WTC11 (cell line): Measurements from ENCODE around the gene HOXC4.

Source experiments
- ATF6 ChIP-seq: sonication (generic); formaldehyde crosslinking; IDR thresholded peaks from 2 replicates; pipeline ENCODE4 v1.8.1; 2023; ENCODE audit warnings: mild to moderate bottlenecking, missing genetic modification reagents
- CREM ChIP-seq: sonication (generic); formaldehyde crosslinking; IDR thresholded peaks from 2 replicates; pipeline ENCODE4 v1.8.1; 2022; ENCODE audit warnings: mild to moderate bottlenecking, missing genetic modification reagents, moderate library complexity
- ELF4 ChIP-seq: sonication (generic); formaldehyde crosslinking; IDR thresholded peaks from 2 replicates; pipeline ENCODE4 v1.8.1; 2022; ENCODE audit warnings: low read depth, mild to moderate bottlenecking, moderate library complexity, missing genetic modification reagents
- KAT7 ChIP-seq: sonication (generic); formaldehyde crosslinking; IDR thresholded peaks from 2 replicates; pipeline ENCODE4 v1.8.1; 2023; ENCODE audit warnings: missing genetic modification reagents, mild to moderate bottlenecking, borderline replicate concordance
- SMAD3 ChIP-seq: sonication (generic); formaldehyde crosslinking; IDR thresholded peaks from 2 replicates; pipeline ENCODE4 v1.8.0; 2022; ENCODE audit warnings: missing genetic modification reagents, mild to moderate bottlenecking, borderline replicate concordance
- USF1 ChIP-seq: sonication (generic); formaldehyde crosslinking; IDR thresholded peaks from 2 replicates; pipeline ENCODE4 v1.8.0; 2022; ENCODE audit warnings: mild to moderate bottlenecking, missing genetic modification reagents
- ZNF423 ChIP-seq: fragments of 250-450 bp; sonication (Bioruptor Pico); IDR thresholded peaks from 2 replicates; pipeline ENCODE4 v2.1.2; 2022; ENCODE audit warnings: mild to moderate bottlenecking, moderate library complexity
- TF ChIP-seq, protein P1 (sequence below): fragments of 200-600 bp; IDR thresholded peaks from 2 replicates; pipeline ENCODE4 v1.8.0; 2022; ENCODE audit warnings: antibody characterized with exemption
- TF ChIP-seq, protein P2 (sequence below): sonication (generic); formaldehyde crosslinking; IDR thresholded peaks from 2 replicates; pipeline ENCODE4 v1.8.0; 2022; ENCODE audit warnings: missing genetic modification reagents
- TF ChIP-seq, protein P3 (sequence below): sonication (generic); formaldehyde crosslinking; IDR thresholded peaks from 2 replicates; pipeline ENCODE4 v1.8.1; 2023; ENCODE audit warnings: mild to moderate bottlenecking, missing genetic modification reagents, borderline replicate concordance

DNA sequence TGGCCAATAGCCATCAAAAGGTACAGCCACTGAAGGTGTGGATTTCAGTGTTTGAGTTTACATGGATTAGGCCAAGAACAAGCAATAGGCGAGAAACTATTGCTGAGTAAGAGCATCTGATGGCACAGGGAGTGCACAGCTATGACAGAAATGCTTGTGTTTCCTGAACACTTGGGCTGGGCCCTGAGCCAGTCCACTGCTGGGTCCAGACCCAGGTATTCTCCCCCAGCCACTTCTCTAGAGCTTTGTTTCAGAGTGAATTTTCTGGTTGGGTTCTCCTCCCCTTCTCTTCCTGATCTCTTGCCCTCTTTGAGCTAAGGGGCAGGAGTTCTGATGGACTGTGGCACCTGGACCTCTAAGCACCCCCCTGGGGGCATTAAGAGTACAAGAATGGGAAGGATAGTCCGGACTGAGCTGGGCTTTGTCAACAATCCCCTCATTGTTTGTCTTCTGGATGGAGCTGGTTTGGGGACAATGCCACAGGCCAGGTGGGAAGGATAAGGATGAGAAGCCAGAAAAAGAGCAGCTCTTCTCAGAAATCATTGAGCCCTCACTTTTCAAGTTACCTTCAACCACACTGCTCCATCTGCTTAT lies 12.4 kb upstream of the HOXC4 start:
- TF ChIP-seq, protein P1, sequence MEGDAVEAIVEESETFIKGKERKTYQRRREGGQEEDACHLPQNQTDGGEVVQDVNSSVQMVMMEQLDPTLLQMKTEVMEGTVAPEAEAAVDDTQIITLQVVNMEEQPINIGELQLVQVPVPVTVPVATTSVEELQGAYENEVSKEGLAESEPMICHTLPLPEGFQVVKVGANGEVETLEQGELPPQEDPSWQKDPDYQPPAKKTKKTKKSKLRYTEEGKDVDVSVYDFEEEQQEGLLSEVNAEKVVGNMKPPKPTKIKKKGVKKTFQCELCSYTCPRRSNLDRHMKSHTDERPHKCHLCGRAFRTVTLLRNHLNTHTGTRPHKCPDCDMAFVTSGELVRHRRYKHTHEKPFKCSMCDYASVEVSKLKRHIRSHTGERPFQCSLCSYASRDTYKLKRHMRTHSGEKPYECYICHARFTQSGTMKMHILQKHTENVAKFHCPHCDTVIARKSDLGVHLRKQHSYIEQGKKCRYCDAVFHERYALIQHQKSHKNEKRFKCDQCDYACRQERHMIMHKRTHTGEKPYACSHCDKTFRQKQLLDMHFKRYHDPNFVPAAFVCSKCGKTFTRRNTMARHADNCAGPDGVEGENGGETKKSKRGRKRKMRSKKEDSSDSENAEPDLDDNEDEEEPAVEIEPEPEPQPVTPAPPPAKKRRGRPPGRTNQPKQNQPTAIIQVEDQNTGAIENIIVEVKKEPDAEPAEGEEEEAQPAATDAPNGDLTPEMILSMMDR: no peak
- no peak for TF ChIP-seq SMAD3
- TF ChIP-seq, protein P2, sequence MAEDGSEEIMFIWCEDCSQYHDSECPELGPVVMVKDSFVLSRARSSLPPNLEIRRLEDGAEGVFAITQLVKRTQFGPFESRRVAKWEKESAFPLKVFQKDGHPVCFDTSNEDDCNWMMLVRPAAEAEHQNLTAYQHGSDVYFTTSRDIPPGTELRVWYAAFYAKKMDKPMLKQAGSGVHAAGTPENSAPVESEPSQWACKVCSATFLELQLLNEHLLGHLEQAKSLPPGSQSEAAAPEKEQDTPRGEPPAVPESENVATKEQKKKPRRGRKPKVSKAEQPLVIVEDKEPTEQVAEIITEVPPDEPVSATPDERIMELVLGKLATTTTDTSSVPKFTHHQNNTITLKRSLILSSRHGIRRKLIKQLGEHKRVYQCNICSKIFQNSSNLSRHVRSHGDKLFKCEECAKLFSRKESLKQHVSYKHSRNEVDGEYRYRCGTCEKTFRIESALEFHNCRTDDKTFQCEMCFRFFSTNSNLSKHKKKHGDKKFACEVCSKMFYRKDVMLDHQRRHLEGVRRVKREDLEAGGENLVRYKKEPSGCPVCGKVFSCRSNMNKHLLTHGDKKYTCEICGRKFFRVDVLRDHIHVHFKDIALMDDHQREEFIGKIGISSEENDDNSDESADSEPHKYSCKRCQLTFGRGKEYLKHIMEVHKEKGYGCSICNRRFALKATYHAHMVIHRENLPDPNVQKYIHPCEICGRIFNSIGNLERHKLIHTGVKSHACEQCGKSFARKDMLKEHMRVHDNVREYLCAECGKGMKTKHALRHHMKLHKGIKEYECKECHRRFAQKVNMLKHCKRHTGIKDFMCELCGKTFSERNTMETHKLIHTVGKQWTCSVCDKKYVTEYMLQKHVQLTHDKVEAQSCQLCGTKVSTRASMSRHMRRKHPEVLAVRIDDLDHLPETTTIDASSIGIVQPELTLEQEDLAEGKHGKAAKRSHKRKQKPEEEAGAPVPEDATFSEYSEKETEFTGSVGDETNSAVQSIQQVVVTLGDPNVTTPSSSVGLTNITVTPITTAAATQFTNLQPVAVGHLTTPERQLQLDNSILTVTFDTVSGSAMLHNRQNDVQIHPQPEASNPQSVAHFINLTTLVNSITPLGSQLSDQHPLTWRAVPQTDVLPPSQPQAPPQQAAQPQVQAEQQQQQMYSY: no peak
- TF ChIP-seq ZNF423 (CRISPR knock-in tag): no peak
- TF ChIP-seq ATF6: no peak
- TF ChIP-seq, protein P3, sequence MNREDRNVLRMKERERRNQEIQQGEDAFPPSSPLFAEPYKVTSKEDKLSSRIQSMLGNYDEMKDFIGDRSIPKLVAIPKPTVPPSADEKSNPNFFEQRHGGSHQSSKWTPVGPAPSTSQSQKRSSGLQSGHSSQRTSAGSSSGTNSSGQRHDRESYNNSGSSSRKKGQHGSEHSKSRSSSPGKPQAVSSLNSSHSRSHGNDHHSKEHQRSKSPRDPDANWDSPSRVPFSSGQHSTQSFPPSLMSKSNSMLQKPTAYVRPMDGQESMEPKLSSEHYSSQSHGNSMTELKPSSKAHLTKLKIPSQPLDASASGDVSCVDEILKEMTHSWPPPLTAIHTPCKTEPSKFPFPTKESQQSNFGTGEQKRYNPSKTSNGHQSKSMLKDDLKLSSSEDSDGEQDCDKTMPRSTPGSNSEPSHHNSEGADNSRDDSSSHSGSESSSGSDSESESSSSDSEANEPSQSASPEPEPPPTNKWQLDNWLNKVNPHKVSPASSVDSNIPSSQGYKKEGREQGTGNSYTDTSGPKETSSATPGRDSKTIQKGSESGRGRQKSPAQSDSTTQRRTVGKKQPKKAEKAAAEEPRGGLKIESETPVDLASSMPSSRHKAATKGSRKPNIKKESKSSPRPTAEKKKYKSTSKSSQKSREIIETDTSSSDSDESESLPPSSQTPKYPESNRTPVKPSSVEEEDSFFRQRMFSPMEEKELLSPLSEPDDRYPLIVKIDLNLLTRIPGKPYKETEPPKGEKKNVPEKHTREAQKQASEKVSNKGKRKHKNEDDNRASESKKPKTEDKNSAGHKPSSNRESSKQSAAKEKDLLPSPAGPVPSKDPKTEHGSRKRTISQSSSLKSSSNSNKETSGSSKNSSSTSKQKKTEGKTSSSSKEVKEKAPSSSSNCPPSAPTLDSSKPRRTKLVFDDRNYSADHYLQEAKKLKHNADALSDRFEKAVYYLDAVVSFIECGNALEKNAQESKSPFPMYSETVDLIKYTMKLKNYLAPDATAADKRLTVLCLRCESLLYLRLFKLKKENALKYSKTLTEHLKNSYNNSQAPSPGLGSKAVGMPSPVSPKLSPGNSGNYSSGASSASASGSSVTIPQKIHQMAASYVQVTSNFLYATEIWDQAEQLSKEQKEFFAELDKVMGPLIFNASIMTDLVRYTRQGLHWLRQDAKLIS (CRISPR knock-in tag): no peak
- no peak for TF ChIP-seq ELF4 (CRISPR knock-in tag)
- TF ChIP-seq KAT7 (CRISPR knock-in tag): no peak
- TF ChIP-seq USF1: no peak
- TF ChIP-seq CREM: no peak
